ENCODE results near the gene STAC3. TPM values are rescaled to one million over a fixed set of nuclear protein-coding genes. Genes with fewer than 3 reads are reported as not detected.

The STAC3 gene
- total RNA-seq, 1 donor from 2014 or later: 5.1 TPM

GRCh38 chr12:57219205-57219992 is 31.6 kb downstream of the STAC3 start:
- H3K27ac ChIP-seq: no peak overlapping the region
- H3F3A ChIP-seq (ENCODE audit: low read depth): peaks cover 66% of the 10 kb centered on the region
- peaks cover 66% of the 10 kb centered on the region for H4K20me1 ChIP-seq (ENCODE audit: low read depth)
- peak overlapping the region; percentile 43 for H3K4me3 ChIP-seq
- Mint-ChIP-seq H3K27ac (no peak overlapping the region), H3K4me3 (peak overlapping the region; percentile 61), H3K27me3 (ENCODE audit: insufficient read depth, low read depth) (peaks cover 88% of the 10 kb centered on the region), H3K9me3 (peaks cover 9% of the 10 kb centered on the region), H3K4me1 (peaks cover 49% of the 10 kb centered on the region), H3K36me3 (peaks cover 2% of the 10 kb centered on the region)
- no peaks in the 10 kb centered on the region for H3K9me3 ChIP-seq (ENCODE audit: low read depth)
- H3K4me1 ChIP-seq: peaks cover 63% of the 10 kb centered on the region
- peak; percentile 80 for DNase-seq (ENCODE audit: low spot score)
- no peak overlapping the region for H3K9ac ChIP-seq
- no peaks in the 10 kb centered on the region for H3K36me3 ChIP-seq
- H3K79me2 ChIP-seq (ENCODE audit: low read depth): no peaks in the 10 kb centered on the region
- peak overlapping the region; percentile 90 for H3K4me2 ChIP-seq
- no peak for TF ChIP-seq CTCF (IDR thresholded peaks at IDR 0.05)
- TF ChIP-seq EZH2 (IDR thresholded peaks at IDR 0.05): peak; percentile 54
- no peak overlapping the region for H2AFZ ChIP-seq (replicated peaks)
- peaks cover 100% of the 10 kb centered on the region for H3K27me3 ChIP-seq

GRCh38 chr12:57218030-57218853 is 32.7 kb downstream of the STAC3 start:
- H3K27ac Mint-ChIP-seq: no peak overlapping the region
- no peak overlapping the region for H3K27ac ChIP-seq
- peaks cover 83% of the 10 kb centered on the region for H3K27me3 Mint-ChIP-seq (ENCODE audit: insufficient read depth, low read depth)
- peaks cover 59% of the 10 kb centered on the region for H3F3A ChIP-seq (ENCODE audit: low read depth)
- no peak for TF ChIP-seq EZH2 (IDR thresholded peaks at IDR 0.05)
- no peak for TF ChIP-seq CTCF (IDR thresholded peaks at IDR 0.05)
- no peaks in the 10 kb centered on the region for H3K36me3 ChIP-seq
- peak overlapping the region; percentile 83 for H3K4me3 Mint-ChIP-seq
- H3K9me3 ChIP-seq (ENCODE audit: low read depth): no peaks in the 10 kb centered on the region
- peaks cover 2% of the 10 kb centered on the region for H3K36me3 Mint-ChIP-seq
- H4K20me1 ChIP-seq (ENCODE audit: low read depth): peaks cover 73% of the 10 kb centered on the region
- peaks cover 8% of the 10 kb centered on the region for H3K9me3 Mint-ChIP-seq
- H3K79me2 ChIP-seq (ENCODE audit: low read depth): no peaks in the 10 kb centered on the region
- H3K4me3 ChIP-seq: no peak overlapping the region
- H3K4me1 Mint-ChIP-seq: peaks cover 57% of the 10 kb centered on the region
- H3K4me1 ChIP-seq: peaks cover 71% of the 10 kb centered on the region
- H3K27me3 ChIP-seq: peaks cover 99% of the 10 kb centered on the region
- H3K9ac ChIP-seq: no peak overlapping the region
- H3K4me2 ChIP-seq: no peak overlapping the region
- DNase-seq (ENCODE audit: low spot score): no peak
- no peak overlapping the region for H2AFZ ChIP-seq (replicated peaks)

- Histone ChIP-seq H4K20me1 (ENCODE audit: low read depth) (peaks cover 78% of the 10 kb centered on the region), H3K4me2 (peak overlapping the region; percentile 92), H3K27ac (no peak overlapping the region), H3K9me3 (ENCODE audit: low read depth) (no peaks in the 10 kb centered on the region), H3K4me3 (peak overlapping the region; percentile 52), H3K27me3 (peaks cover 88% of the 10 kb centered on the region), H3K9ac (no peak overlapping the region), H2AFZ (replicated peaks) (no peak overlapping the region), H3K4me1 (peaks cover 66% of the 10 kb centered on the region), H3F3A (ENCODE audit: low read depth) (peaks cover 64% of the 10 kb centered on the region), H3K79me2 (ENCODE audit: low read depth) (no peaks in the 10 kb centered on the region), H3K36me3 (no peaks in the 10 kb centered on the region)
- peaks cover 52% of the 10 kb centered on the region for H3K4me1 Mint-ChIP-seq
- DNase-seq (ENCODE audit: low spot score): no peak
- H3K36me3 Mint-ChIP-seq: peaks cover 2% of the 10 kb centered on the region
- H3K4me3 Mint-ChIP-seq: peak overlapping the region; percentile 83
- TF ChIP-seq EZH2phosphoT487 (IDR thresholded peaks at IDR 0.05): peak; percentile 88
- no peak for TF ChIP-seq EZH2 (IDR thresholded peaks at IDR 0.05)
- H3K9me3 Mint-ChIP-seq: peaks cover 5% of the 10 kb centered on the region
- peaks cover 73% of the 10 kb centered on the region for H3K27me3 Mint-ChIP-seq (ENCODE audit: insufficient read depth, low read depth)
- H3K27ac Mint-ChIP-seq: no peak overlapping the region
Measured at GRCh38 chr12:57216921-57217879, 33.8 kb downstream of the STAC3 start.

All from neural progenitor cell (in vitro differentiated cells).